Stimulated activated CD4-positive, alpha-beta T cell treated with anti-CD3 and anti-CD28 coated beads, Interleukin-2, amount 100 ng/mL, for 24 hours (primary cell): ENCODE results near the gene MTCL3.
A peak's percentile ranks its signal among the peaks of the same experiment; 100 is the strongest.

Source experiments
- DNase-seq, 2 donors: peaks; one replicate each; pipeline ENCODE4 v3.0.0-alpha.2; 2020

The MTCL3 gene

GRCh38 chr6:127514773-127515227 lies 4.3 kb downstream of the MTCL3 start:
- peak; percentile 45 to 53 for DNase-seq

GRCh38 chr6:127514179-127514772 lies 4.9 kb downstream of the MTCL3 start:
- no peak for DNase-seq

- no peak for DNase-seq
Observed at GRCh38 chr6:127513425-127513824, 5.7 kb downstream of the MTCL3 start.

GRCh38 chr6:127510876-127511275 lies 8.3 kb downstream of the MTCL3 start:
- no peak for DNase-seq

- no peak for DNase-seq
Observed at GRCh38 chr6:127506894-127507293, 12.2 kb downstream of the MTCL3 start.

- DNase-seq = no peak
Observed at GRCh38 chr6:127503022-127503421, 16.1 kb downstream of the MTCL3 start.

- DNase-seq = no peak
Observed at GRCh38 chr6:127497410-127497809, 21.7 kb downstream of the MTCL3 start.

GRCh38 chr6:127496471-127496870 lies 22.7 kb downstream of the MTCL3 start:
- no peak for DNase-seq

GRCh38 chr6:127494240-127494767 lies 24.8 kb downstream of the MTCL3 start:
- DNase-seq = no peak

- no peak for DNase-seq
Observed at GRCh38 chr6:127489248-127489647, 29.9 kb downstream of the MTCL3 start.

- DNase-seq = no peak
Observed at GRCh38 chr6:127486934-127487333, 32.2 kb downstream of the MTCL3 start.

GRCh38 chr6:127484212-127484863 lies 34.8 kb downstream of the MTCL3 start:
- DNase-seq = no peak

- no peak for DNase-seq
Observed at GRCh38 chr6:127483399-127484055, 35.6 kb downstream of the MTCL3 start.

GRCh38 chr6:127482325-127482724 lies 36.8 kb downstream of the MTCL3 start:
- no peak for DNase-seq

GRCh38 chr6:127481628-127482027 lies 37.5 kb downstream of the MTCL3 start:
- DNase-seq = no peak

- no peak for DNase-seq
Observed at GRCh38 chr6:127481111-127481510, 38.0 kb downstream of the MTCL3 start.

- no peak for DNase-seq
Observed at GRCh38 chr6:127477658-127478057, 41.5 kb downstream of the MTCL3 start.

GRCh38 chr6:127475823-127476176 lies 43.3 kb downstream of the MTCL3 start:
- no peak for DNase-seq

GRCh38 chr6:127475135-127475822 lies 43.9 kb downstream of the MTCL3 start:
- no peak for DNase-seq

- no peak for DNase-seq
Observed at GRCh38 chr6:127471379-127472255, 47.5 kb downstream of the MTCL3 start.

GRCh38 chr6:127468936-127469335 lies 50.2 kb downstream of the MTCL3 start:
- DNase-seq = no peak

- DNase-seq = no peak
Observed at GRCh38 chr6:127466416-127466815, 52.7 kb downstream of the MTCL3 start.
